ENCODE results near the gene RMDN3.
A peak's percentile ranks its signal among the peaks of the same experiment; 100 is the strongest.

Gene RMDN3

GRCh38 chr15:40714144-40714543 is 40.9 kb downstream of the RMDN3 start:
- Histone ChIP-seq H3K36me3 (ENCODE audit: insufficient read depth, low read length) (peaks cover 21% of the 10 kb centered on the region), H3K27me3 (ENCODE audit: control insufficient read depth, insufficient read depth, low read length) (no peaks in the 10 kb centered on the region), H3K4me3 (ENCODE audit: low read length) (no peak overlapping the region), H3K4me2 (ENCODE audit: low read length) (no peak overlapping the region), H3K9ac (ENCODE audit: low read depth, low read length) (no peak overlapping the region), H3K9me3 (replicated peaks; ENCODE audit: low read length) (no peaks in the 10 kb centered on the region), H3K4me1 (ENCODE audit: control insufficient read depth, insufficient read depth, low read length) (no peaks in the 10 kb centered on the region)

- H3K9ac ChIP-seq (ENCODE audit: low read depth, low read length), result no peak overlapping the region
Observed at GRCh38 chr15:40706121-40706520, 48.9 kb downstream of the RMDN3 start.

GRCh38 chr15:40702077-40702476 is 53.0 kb downstream of the RMDN3 start:
- Histone ChIP-seq H3K36me3 (ENCODE audit: insufficient read depth, low read length) (peaks cover 12% of the 10 kb centered on the region), H3K9me3 (replicated peaks; ENCODE audit: low read length) (no peaks in the 10 kb centered on the region), H3K27me3 (ENCODE audit: control insufficient read depth, insufficient read depth, low read length) (no peaks in the 10 kb centered on the region)

More at GRCh38 chr15:40706121-40706520, 48.9 kb downstream of the RMDN3 start:
- H3K36me3 ChIP-seq (ENCODE audit: insufficient read depth, low read length), result peaks cover 16% of the 10 kb centered on the region
- H3K27me3 ChIP-seq (ENCODE audit: control insufficient read depth, insufficient read depth, low read length), result no peaks in the 10 kb centered on the region
- no peak overlapping the region for H3K4me2 ChIP-seq (ENCODE audit: low read length)
- no peak overlapping the region for H3K4me3 ChIP-seq (ENCODE audit: low read length)
- no peaks in the 10 kb centered on the region for H3K4me1 ChIP-seq (ENCODE audit: control insufficient read depth, insufficient read depth, low read length)
- H3K9me3 ChIP-seq (replicated peaks; ENCODE audit: low read length), result no peaks in the 10 kb centered on the region

GRCh38 chr15:40697916-40698315 is 57.1 kb downstream of the RMDN3 start:
- peaks cover 5% of the 10 kb centered on the region for H3K4me1 ChIP-seq (ENCODE audit: control insufficient read depth, insufficient read depth, low read length)
- H3K9me3 ChIP-seq (replicated peaks; ENCODE audit: low read length), result no peaks in the 10 kb centered on the region
- no peak overlapping the region for H3K9ac ChIP-seq (ENCODE audit: low read depth, low read length)
- H3K36me3 ChIP-seq (ENCODE audit: insufficient read depth, low read length), result peaks cover 12% of the 10 kb centered on the region
- H3K4me3 ChIP-seq (ENCODE audit: low read length), result no peak overlapping the region
- H3K27me3 ChIP-seq (ENCODE audit: control insufficient read depth, insufficient read depth, low read length), result no peaks in the 10 kb centered on the region
- H3K4me2 ChIP-seq (ENCODE audit: low read length), result no peak overlapping the region

More at GRCh38 chr15:40702077-40702476, 53.0 kb downstream of the RMDN3 start:
- no peaks in the 10 kb centered on the region for H3K4me1 ChIP-seq (ENCODE audit: control insufficient read depth, insufficient read depth, low read length)
- no peak overlapping the region for H3K4me2 ChIP-seq (ENCODE audit: low read length)
- H3K4me3 ChIP-seq (ENCODE audit: low read length), result no peak overlapping the region
- H3K9ac ChIP-seq (ENCODE audit: low read depth, low read length), result no peak overlapping the region

DNA sequence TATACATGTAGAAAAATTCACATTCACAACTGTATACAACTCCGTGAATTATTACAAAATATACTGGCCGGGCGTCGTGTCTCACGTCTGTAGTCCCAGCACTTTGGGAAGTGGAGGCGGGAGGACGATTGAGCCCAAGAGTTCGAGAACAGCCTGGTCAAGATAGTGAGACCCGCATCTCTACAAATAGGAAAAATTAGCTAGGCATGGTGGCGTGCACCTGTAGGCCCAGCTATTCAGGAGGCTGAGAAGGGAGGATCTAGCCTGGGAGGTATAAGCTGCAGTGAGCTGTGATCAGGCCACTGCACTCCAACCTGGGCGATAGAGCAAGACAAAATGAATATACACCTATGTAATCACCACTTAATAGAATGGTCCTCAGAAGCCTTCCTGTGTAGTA is 58.8 kb downstream of the RMDN3 start:
- Histone ChIP-seq H3K4me1 (ENCODE audit: control insufficient read depth, insufficient read depth, low read length) (peaks cover 5% of the 10 kb centered on the region), H3K27me3 (ENCODE audit: control insufficient read depth, insufficient read depth, low read length) (no peaks in the 10 kb centered on the region), H3K4me2 (ENCODE audit: low read length) (peak overlapping the region; percentile 87), H3K4me3 (ENCODE audit: low read length) (peak overlapping the region; percentile 84), H3K36me3 (ENCODE audit: insufficient read depth, low read length) (peaks cover 12% of the 10 kb centered on the region), H3K9ac (ENCODE audit: low read depth, low read length) (peak overlapping the region; percentile 97), H3K9me3 (replicated peaks; ENCODE audit: low read length) (no peaks in the 10 kb centered on the region)

GRCh38 chr15:40695469-40695890 is 59.6 kb downstream of the RMDN3 start:
- no peaks in the 10 kb centered on the region for H3K9me3 ChIP-seq (replicated peaks; ENCODE audit: low read length)
- H3K9ac ChIP-seq (ENCODE audit: low read depth, low read length), result peak overlapping the region; percentile 97
- peaks cover 9% of the 10 kb centered on the region for H3K36me3 ChIP-seq (ENCODE audit: insufficient read depth, low read length)

GRCh38 chr15:40694688-40695468 is 60.2 kb downstream of the RMDN3 start, which contains the start of gene RAD51:
TSS of gene RAD51 (plus strand) at chr15:40695174. CDS start at chr15:40698759, 3,585 bp downstream.
- Histone ChIP-seq H3K9me3 (replicated peaks; ENCODE audit: low read length) (no peaks in the 10 kb centered on the region), H3K4me1 (ENCODE audit: control insufficient read depth, insufficient read depth, low read length) (peaks cover 5% of the 10 kb centered on the region), H3K36me3 (ENCODE audit: insufficient read depth, low read length) (peaks cover 5% of the 10 kb centered on the region), H3K27me3 (ENCODE audit: control insufficient read depth, insufficient read depth, low read length) (no peaks in the 10 kb centered on the region), H3K4me3 (ENCODE audit: low read length) (peak within 1 kb of the TSS; percentile 84), H3K9ac (ENCODE audit: low read depth, low read length) (peak within 1 kb of the TSS; percentile 97), H3K4me2 (ENCODE audit: low read length) (peak within 1 kb of the TSS; percentile 87)

More at GRCh38 chr15:40695469-40695890, 59.6 kb downstream of the RMDN3 start:
- Histone ChIP-seq H3K27me3 (ENCODE audit: control insufficient read depth, insufficient read depth, low read length) (no peaks in the 10 kb centered on the region), H3K4me3 (ENCODE audit: low read length) (peak overlapping the region; percentile 84), H3K4me1 (ENCODE audit: control insufficient read depth, insufficient read depth, low read length) (peaks cover 5% of the 10 kb centered on the region), H3K4me2 (ENCODE audit: low read length) (peak overlapping the region; percentile 87)

DNA sequence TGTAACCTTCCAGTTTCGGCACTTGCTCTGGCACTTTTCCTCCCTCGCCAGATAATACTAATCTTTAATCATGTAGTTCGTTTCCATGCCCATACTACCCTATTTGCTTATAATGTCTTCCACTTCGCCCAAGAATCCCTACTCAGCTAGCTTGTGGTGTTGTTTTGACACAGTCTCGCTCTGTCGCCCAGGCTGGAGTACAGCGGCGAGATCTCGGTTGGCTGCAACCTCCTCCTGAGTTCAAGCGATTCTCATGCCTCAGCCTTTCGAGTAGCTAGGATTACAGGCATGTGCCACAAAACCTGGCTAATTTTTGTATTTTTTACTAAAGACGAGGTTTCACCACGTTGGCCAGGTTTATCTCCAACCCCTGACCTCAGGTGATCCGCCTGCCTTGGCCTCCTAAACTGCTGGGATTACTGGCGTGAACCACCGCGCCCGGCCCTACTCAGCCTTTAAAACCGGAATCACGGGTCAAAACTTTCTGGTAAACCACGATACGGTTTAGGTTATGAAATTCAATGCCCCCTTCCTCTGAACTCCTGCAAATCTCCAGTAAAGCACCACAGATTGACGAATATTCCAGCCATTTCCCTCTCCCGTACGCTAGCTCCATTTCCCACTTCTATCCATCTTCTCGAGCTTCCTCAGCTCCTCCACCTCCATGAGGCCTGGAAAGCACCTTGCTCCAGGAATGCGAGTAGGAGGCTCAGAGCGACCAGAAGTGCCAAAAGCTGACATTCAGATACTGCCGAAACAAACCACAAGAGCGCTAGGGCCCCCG is 61.0 kb downstream of the RMDN3 start:
- no peaks in the 10 kb centered on the region for H3K9me3 ChIP-seq (replicated peaks; ENCODE audit: low read length)

DNA sequence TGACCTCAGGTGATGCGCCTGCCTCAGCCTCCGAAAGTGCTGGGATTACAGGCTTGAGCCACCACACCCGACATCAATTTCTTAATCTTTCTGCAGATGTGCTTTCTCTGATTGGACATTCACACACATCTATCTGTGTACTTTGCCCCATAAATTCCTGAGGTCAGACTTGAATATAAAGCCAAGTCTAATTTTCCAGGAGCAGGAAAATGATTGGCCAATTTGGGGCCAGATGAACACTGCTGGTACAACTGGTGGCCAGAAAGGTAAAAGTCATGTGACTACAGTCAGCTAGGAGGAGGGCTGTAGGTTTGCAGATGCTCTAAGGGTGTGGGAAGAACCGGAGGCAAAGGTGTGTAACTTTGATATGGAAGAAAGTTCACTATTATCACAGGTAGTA is 63.3 kb downstream of the RMDN3 start:
- Histone ChIP-seq H3K27me3 (ENCODE audit: control insufficient read depth, insufficient read depth, low read length) (no peaks in the 10 kb centered on the region), H3K9me3 (replicated peaks; ENCODE audit: low read length) (no peaks in the 10 kb centered on the region), H3K4me1 (ENCODE audit: control insufficient read depth, insufficient read depth, low read length) (peaks cover 5% of the 10 kb centered on the region), H3K4me3 (ENCODE audit: low read length) (no peak overlapping the region), H3K9ac (ENCODE audit: low read depth, low read length) (no peak overlapping the region), H3K36me3 (ENCODE audit: insufficient read depth, low read length) (no peaks in the 10 kb centered on the region), H3K4me2 (ENCODE audit: low read length) (no peak overlapping the region)

More for the DNA sequence above, 61.0 kb downstream of the RMDN3 start:
- Histone ChIP-seq H3K27me3 (ENCODE audit: control insufficient read depth, insufficient read depth, low read length) (no peaks in the 10 kb centered on the region), H3K4me1 (ENCODE audit: control insufficient read depth, insufficient read depth, low read length) (peaks cover 5% of the 10 kb centered on the region), H3K4me3 (ENCODE audit: low read length) (peak overlapping the region; percentile 84), H3K36me3 (ENCODE audit: insufficient read depth, low read length) (no peaks in the 10 kb centered on the region), H3K4me2 (ENCODE audit: low read length) (peak overlapping the region; percentile 87), H3K9ac (ENCODE audit: low read depth, low read length) (peak overlapping the region; percentile 97)

GRCh38 chr15:40688932-40689799 is 65.9 kb downstream of the RMDN3 start:
- H3K4me2 ChIP-seq (ENCODE audit: low read length), result no peak overlapping the region
- H3K9ac ChIP-seq (ENCODE audit: low read depth, low read length), result no peak overlapping the region
- peaks cover 5% of the 10 kb centered on the region for H3K4me1 ChIP-seq (ENCODE audit: control insufficient read depth, insufficient read depth, low read length)
- no peaks in the 10 kb centered on the region for H3K36me3 ChIP-seq (ENCODE audit: insufficient read depth, low read length)
- no peaks in the 10 kb centered on the region for H3K27me3 ChIP-seq (ENCODE audit: control insufficient read depth, insufficient read depth, low read length)
- no peak overlapping the region for H3K4me3 ChIP-seq (ENCODE audit: low read length)
- no peaks in the 10 kb centered on the region for H3K9me3 ChIP-seq (replicated peaks; ENCODE audit: low read length)
